ENCODE results near the gene TEDDM1.

The TEDDM1 gene

GRCh38 chr1:182376936-182377574, 23.4 kb downstream of the TEDDM1 start:
- DNase-seq, result no peak

- DNase-seq, result no peak
Measured at GRCh38 chr1:182374101-182374834, 26.2 kb downstream of the TEDDM1 start.

- DNase-seq, result no peak
Measured at GRCh38 chr1:182370532-182370931, 29.9 kb downstream of the TEDDM1 start.

GRCh38 chr1:182368903-182369302, 31.6 kb downstream of the TEDDM1 start:
- DNase-seq, result no peak

- no peak for DNase-seq
Measured at GRCh38 chr1:182368358-182368757, 32.1 kb downstream of the TEDDM1 start.

- DNase-seq, result no peak
Measured at GRCh38 chr1:182367926-182368325, 32.5 kb downstream of the TEDDM1 start.

GRCh38 chr1:182366596-182366995, 33.9 kb downstream of the TEDDM1 start:
- DNase-seq, result no peak

GRCh38 chr1:182359645-182360044, 40.8 kb downstream of the TEDDM1 start:
- DNase-seq, result no peak

- DNase-seq, result no peak
Measured at GRCh38 chr1:182357913-182358312, 42.6 kb downstream of the TEDDM1 start.

GRCh38 chr1:182357171-182357570, 43.3 kb downstream of the TEDDM1 start:
- no peak for DNase-seq

GRCh38 chr1:182355723-182356098, 44.8 kb downstream of the TEDDM1 start:
- DNase-seq, result no peak

GRCh38 chr1:182351790-182352364, 48.6 kb downstream of the TEDDM1 start:
- no peak for DNase-seq

- DNase-seq, result no peak
Measured at GRCh38 chr1:182350839-182351238, 49.6 kb downstream of the TEDDM1 start.

GRCh38 chr1:182348961-182349747, 51.3 kb downstream of the TEDDM1 start:
- no peak for DNase-seq
